Naive B cell (primary cell): ENCODE data around the gene PLA2G6. TPM values are rescaled to one million over a fixed set of nuclear protein-coding genes. Genes with fewer than 3 reads are reported as not detected.
A peak's percentile ranks its signal among the peaks of the same experiment; 100 is the strongest.

ENCODE experiments used
- ATAC-seq, 2 donors: fragments of 150-1000 bp; cut with Tn5 transposase; 2 replicates each; pipeline ENCODE4 v1.10.0; 2021; ENCODE audit warnings: low read depth in 2 of 2, mild to moderate bottlenecking in 2 of 2, moderate library complexity in 2 of 2
- DNase-seq: peaks from one replicate; pipeline ENCODE4 v3.0.0; 2022
- H3K27ac Mint-ChIP-seq, 6 donors: one replicate each; pipeline ENCODE4 v1.8.0; 2020 to 2022; ENCODE audit warnings: mild to moderate bottlenecking in 6 of 6, mixed read lengths in 6 of 6, moderate library complexity in 5 of 6, inconsistent platforms in 2 of 6
- H3K27me3 Mint-ChIP-seq, 3 donors: one replicate each; pipeline ENCODE4 v1.8.0; 2021 to 2022; ENCODE audit warnings: mixed read lengths in 3 of 3, mild to moderate bottlenecking in 1 of 3
- H3K36me3 Mint-ChIP-seq, 2 donors: one replicate each; pipeline ENCODE4 v1.8.0; 2020 to 2022; ENCODE audit warnings: mixed read lengths in 2 of 2, inconsistent platforms in 1 of 2, mild to moderate bottlenecking in 1 of 2
- H3K4me1 Mint-ChIP-seq, 3 donors: one replicate each; pipeline ENCODE4 v1.8.0; 2020 to 2022; ENCODE audit warnings: mixed read lengths in 3 of 3, inconsistent platforms in 1 of 3, mild to moderate bottlenecking in 1 of 3, moderate library complexity in 1 of 3
- H3K4me3 Mint-ChIP-seq, 8 donors: one replicate each; pipeline ENCODE4 v1.8.0; 2020 to 2022; ENCODE audit warnings: mild to moderate bottlenecking in 8 of 8, mixed read lengths in 8 of 8, moderate library complexity in 8 of 8, inconsistent platforms in 2 of 8
- H3K9me3 Mint-ChIP-seq, 7 donors: one replicate each; pipeline ENCODE4 v1.8.0; 2020 to 2022; ENCODE audit warnings: mixed read lengths in 7 of 7, mild to moderate bottlenecking in 5 of 7, inconsistent platforms in 2 of 7, moderate library complexity in 1 of 7
- polyA plus RNA-seq, 6 donors: library from polyadenylated mRNA; unstranded; fragments of 300-500 nt; fragmentation: Illumina TruSeq; gene quantifications; one replicate each; pipeline ENCODE4 v1.2.3, GENCODE V29; 2021; ENCODE audit warnings: low read depth in 6 of 6

PLA2G6 gene
- polyA plus RNA-seq, 6 donors from 2014 or later, result 2.7 to 7.6 (median 3.9) TPM; not detected in 1

DNA sequence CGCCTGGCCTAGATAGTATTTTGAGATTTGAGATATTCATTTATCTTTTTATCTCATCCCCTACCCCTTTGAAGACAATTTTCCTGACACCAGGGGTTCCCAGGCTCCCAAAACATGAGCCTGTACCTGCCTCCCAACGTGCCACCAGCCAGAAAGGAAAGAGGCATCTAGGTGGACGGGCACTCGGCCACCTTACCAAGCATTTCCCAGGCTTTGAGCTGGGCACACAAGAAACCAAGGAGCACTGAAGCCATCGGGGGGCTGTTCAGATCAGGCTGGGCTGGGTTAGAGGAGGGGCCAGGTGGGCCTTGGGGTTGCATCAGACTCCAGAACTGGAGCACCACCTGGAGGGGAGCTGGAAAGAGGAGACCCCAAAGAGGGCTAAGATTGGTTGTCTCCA lies 42.7 kb downstream of the PLA2G6 start:
- no peak for DNase-seq
- no peak for ATAC-seq
- Mint-ChIP-seq H3K27me3 (no peaks in the 10 kb centered on the region), H3K36me3 (peaks cover 10 to 41% of the 10 kb centered on the region in 2 donors), H3K4me1 (no peaks in the 10 kb centered on the region), H3K27ac (no peak overlapping the region), H3K4me3 (no peak overlapping the region), H3K9me3 (no peaks in the 10 kb centered on the region)

DNA sequence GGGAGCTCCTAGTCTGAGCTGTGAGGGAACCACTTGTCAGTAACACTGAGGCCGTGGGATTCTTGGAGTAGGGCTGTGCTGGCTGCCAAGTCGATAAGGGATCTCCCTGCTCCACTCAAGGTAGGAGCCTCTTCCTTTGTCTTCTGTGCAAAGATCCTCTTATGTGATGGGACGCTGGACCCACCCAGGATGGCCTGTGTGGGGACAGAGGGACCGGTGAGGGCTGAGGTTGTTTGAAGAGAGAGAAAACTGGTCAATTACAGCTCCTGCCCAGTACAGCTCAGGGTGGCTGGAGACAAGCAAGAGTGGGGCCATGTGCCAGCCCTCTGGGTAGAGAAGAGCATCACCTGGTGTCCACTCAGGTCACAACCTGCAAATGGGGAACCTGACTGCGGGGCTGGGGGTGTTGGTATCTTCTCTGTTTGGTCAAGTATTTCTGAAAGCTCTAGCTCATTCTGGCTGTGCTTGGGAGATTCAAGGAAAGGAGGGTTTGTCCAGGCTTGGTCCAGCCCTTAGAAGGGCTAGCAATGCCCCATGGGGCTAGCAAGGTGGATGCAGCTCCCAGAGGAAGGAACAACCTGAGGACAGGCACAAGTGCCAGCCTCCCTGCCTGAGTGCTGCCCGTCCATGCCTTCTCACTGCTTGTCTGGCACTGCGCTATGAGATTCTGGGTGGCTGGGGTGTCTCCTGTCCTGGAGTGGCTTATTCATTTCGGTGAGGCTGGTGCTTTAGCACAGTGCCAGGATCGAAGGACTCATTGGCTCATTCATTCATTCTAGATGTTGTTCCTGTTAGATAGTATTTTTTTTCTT lies 43.5 kb downstream of the PLA2G6 start:
- no peaks in the 10 kb centered on the region for H3K27me3 Mint-ChIP-seq
- no peaks in the 10 kb centered on the region for H3K9me3 Mint-ChIP-seq
- H3K4me1 Mint-ChIP-seq, result no peaks in the 10 kb centered on the region
- DNase-seq (no peak), ATAC-seq (no peak)
- no peak overlapping the region for H3K4me3 Mint-ChIP-seq
- no peak overlapping the region for H3K27ac Mint-ChIP-seq
- peaks cover 14 to 36% of the 10 kb centered on the region in 2 donors for H3K36me3 Mint-ChIP-seq

DNA sequence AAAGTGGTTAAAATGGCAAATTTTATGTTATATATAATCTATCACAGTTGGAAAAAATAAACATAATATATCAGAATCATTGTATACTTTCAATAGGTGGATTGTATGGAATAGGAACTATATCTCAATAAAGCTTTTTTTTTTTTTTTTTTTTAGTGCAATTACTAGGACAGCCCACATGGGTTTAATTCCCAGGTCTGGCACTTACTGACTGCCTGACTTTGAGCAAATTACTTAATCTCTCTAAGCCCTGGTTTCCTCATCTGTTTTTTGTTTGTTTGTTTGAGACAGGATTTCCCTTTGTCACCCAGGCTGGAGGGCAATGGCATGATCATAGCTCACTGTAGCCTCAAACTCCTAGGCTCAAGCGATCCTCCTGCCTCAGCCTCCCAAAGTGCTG lies 45.0 kb downstream of the PLA2G6 start:
- H3K4me1 Mint-ChIP-seq, result no peaks in the 10 kb centered on the region
- no peak for DNase-seq
- ATAC-seq, result no peak
- H3K4me3 Mint-ChIP-seq, result no peak overlapping the region
- H3K9me3 Mint-ChIP-seq, result no peaks in the 10 kb centered on the region
- H3K27ac Mint-ChIP-seq, result peak overlapping the region in 1 of 6 donors; percentile 79
- H3K27me3 Mint-ChIP-seq, result no peaks in the 10 kb centered on the region
- peaks cover 14 to 38% of the 10 kb centered on the region in 2 donors for H3K36me3 Mint-ChIP-seq

DNA sequence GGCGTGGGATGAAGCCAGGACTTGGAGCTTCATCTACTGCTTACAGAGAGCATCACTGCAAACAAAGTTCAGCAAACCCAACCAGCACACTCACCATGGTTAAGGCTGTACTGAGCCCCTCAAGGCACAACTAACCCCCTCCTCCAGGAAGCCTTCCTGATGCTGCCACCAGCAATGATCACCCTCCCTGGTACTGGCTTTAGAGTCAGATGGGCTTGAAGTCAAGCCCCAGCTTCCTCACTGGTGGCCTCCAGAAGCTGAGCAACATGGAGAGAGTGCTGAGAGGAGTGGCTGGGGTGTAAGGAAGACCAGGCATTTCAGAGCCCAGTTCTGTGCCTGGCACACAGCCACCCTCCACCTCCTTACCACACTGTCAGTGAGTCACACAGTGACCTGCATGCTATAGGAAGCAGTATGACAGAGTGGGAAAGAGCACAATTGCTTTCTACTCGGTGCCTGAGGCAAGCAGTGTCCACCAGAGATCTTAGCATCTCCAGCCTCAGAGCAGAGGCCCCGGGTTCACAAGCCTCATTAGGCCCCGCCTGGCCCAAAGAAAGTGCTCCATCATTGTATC lies 46.4 kb downstream of the PLA2G6 start:
- Mint-ChIP-seq H3K36me3 (peaks cover 14 to 37% of the 10 kb centered on the region in 2 donors), H3K4me3 (peak overlapping the region in 1 of 8 donors; percentile 20), H3K4me1 (no peaks in the 10 kb centered on the region), H3K9me3 (no peaks in the 10 kb centered on the region), H3K27ac (no peak overlapping the region), H3K27me3 (no peaks in the 10 kb centered on the region)
- DNase-seq (no peak), ATAC-seq (no peak)

DNA sequence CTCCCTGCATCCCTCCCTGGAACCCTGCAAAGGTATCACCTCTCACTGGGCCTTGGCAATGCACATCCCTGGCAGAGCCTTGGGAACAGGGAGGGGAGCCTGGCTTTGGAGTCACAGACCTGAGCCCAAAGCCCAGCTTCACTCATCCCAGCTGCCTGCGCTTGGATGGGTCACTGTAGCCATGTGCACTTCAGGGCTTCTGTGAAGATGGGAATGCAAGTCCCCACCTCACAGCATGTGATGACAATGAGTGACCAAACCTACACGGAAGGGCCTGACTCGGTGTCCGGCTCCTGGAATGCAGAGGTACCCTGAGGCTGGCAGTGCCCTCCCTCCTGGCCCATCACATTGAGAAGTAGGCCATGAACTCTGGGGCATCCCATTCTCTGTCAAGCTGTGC lies 48.3 kb downstream of the PLA2G6 start:
- no peaks in the 10 kb centered on the region for H3K9me3 Mint-ChIP-seq
- H3K36me3 Mint-ChIP-seq, result peaks cover 14 to 28% of the 10 kb centered on the region in 2 donors
- no peaks in the 10 kb centered on the region for H3K4me1 Mint-ChIP-seq
- ATAC-seq (no peak), DNase-seq (no peak)
- no peak overlapping the region for H3K4me3 Mint-ChIP-seq
- H3K27me3 Mint-ChIP-seq, result no peaks in the 10 kb centered on the region
- H3K27ac Mint-ChIP-seq, result no peak overlapping the region

DNA sequence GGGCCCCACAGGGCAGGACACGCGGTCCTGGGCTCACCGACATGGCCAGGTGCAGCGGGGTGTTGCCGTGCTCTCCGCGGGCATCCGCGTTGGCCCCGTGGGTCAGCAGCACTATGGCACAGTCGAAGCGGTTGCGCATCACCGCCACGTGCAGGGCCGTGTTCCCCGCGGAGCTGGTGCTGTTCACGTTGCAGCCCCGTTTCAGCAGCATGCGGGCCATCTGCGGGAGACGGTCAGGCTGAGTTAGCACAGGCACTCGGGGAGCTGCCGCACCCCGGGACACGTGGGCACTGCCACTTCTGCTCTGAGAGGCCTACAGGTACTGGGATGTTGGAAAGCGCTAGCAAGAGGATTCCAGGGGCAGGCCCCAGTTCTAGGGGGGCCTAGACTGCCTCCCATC lies 48.8 kb downstream of the PLA2G6 start:
- Mint-ChIP-seq H3K27ac (no peak overlapping the region), H3K4me1 (no peaks in the 10 kb centered on the region), H3K4me3 (no peak overlapping the region), H3K36me3 (peaks cover 14 to 28% of the 10 kb centered on the region in 2 donors), H3K9me3 (no peaks in the 10 kb centered on the region), H3K27me3 (no peaks in the 10 kb centered on the region)
- ATAC-seq (no peak), DNase-seq (no peak)

DNA sequence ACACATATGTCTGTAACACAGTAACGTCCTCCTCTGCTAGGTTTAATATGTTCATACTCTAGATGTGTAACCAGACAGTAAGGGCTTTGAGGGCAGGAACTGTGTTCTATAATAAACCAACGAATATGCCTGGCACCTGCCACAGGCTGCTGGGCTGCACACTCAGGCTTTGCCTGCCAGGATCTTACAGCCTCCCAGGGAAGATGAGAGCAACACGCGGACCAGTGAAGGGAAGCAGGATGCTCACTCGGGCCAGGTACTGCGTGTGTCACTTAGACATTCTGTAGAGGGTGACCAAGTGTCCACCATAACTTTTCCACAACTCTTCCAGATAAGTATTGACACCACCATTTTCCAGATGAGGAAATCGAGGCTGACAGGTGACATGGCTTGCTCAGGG lies 49.5 kb downstream of the PLA2G6 start:
- H3K27ac Mint-ChIP-seq, result no peak overlapping the region
- no peak overlapping the region for H3K4me3 Mint-ChIP-seq
- ATAC-seq, result no peak
- H3K9me3 Mint-ChIP-seq, result no peaks in the 10 kb centered on the region
- H3K27me3 Mint-ChIP-seq, result no peaks in the 10 kb centered on the region
- peaks cover 14 to 32% of the 10 kb centered on the region in 2 donors for H3K36me3 Mint-ChIP-seq
- DNase-seq, result no peak
- H3K4me1 Mint-ChIP-seq, result no peaks in the 10 kb centered on the region

DNA sequence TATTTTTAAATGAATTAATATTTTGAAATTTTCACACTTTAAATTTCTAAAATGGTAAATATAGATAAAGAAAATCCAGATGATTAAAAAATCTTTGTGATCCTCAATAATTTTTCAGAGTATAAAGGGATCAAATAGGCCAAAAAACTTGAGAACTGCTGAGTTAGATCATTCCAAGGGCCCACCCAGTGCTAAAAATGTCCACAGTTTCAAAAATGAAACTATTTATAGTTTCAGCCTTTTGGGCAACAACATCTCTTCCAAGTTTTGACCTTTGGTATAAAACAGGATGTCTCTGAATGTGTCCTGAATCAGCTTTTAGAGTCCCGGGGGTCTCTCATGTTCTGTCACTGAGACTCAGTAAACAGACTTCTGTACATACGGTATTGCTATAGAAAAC lies 50.2 kb downstream of the PLA2G6 start:
- peaks cover 14 to 39% of the 10 kb centered on the region in 2 donors for H3K36me3 Mint-ChIP-seq
- no peak for ATAC-seq
- H3K27ac Mint-ChIP-seq, result no peak overlapping the region
- no peaks in the 10 kb centered on the region for H3K27me3 Mint-ChIP-seq
- no peak for DNase-seq
- H3K4me3 Mint-ChIP-seq, result no peak overlapping the region
- no peaks in the 10 kb centered on the region for H3K9me3 Mint-ChIP-seq
- H3K4me1 Mint-ChIP-seq, result no peaks in the 10 kb centered on the region

DNA sequence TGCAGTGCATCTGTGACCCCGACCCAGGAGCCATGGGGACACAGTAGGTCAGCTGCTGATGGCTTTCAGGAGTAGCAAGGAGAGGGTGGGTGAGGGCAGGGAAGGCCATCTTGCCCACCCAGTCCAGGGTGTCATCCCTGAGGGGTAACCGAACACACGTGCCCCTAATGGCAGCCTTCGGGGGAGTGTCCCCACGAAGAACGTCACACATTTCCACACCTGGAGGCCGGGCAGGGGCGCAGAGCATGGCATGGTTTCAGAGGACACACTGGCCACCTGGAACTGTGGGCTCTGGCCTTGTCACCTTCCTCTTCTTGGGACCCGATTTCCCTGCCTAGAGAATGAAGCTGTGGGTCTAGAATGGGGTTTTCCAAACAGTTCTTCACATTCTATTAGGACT lies 51.8 kb downstream of the PLA2G6 start:
- H3K36me3 Mint-ChIP-seq, result peaks cover 5 to 30% of the 10 kb centered on the region in 2 donors
- no peaks in the 10 kb centered on the region for H3K4me1 Mint-ChIP-seq
- no peak overlapping the region for H3K4me3 Mint-ChIP-seq
- no peak overlapping the region for H3K27ac Mint-ChIP-seq
- no peaks in the 10 kb centered on the region for H3K27me3 Mint-ChIP-seq
- DNase-seq (no peak), ATAC-seq (no peak)
- H3K9me3 Mint-ChIP-seq, result no peaks in the 10 kb centered on the region

DNA sequence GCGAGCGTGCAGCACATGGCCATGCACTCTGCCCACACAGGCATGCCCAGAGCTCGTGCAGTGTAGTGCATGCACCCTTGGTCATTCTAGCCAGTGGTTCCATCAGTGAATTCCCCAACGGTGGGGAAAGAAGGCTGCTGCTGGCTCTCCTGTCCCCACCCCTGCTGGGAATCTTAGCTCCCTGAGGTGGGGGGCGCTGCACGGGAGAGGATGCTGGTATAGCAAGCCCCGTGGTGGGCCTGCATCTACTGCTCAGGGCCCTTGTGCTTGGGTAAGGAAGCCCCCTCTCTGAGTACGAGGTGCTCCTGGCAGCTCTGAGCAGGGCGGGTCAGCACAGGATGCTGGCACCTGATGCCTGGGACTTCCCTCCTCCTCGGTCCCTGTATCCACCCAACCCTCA lies 52.6 kb downstream of the PLA2G6 start:
- Mint-ChIP-seq H3K27me3 (no peaks in the 10 kb centered on the region), H3K27ac (no peak overlapping the region), H3K4me1 (no peaks in the 10 kb centered on the region), H3K4me3 (no peak overlapping the region), H3K9me3 (no peaks in the 10 kb centered on the region), H3K36me3 (peaks cover 5 to 23% of the 10 kb centered on the region in 2 donors)
- ATAC-seq, result no peak
- no peak for DNase-seq

DNA sequence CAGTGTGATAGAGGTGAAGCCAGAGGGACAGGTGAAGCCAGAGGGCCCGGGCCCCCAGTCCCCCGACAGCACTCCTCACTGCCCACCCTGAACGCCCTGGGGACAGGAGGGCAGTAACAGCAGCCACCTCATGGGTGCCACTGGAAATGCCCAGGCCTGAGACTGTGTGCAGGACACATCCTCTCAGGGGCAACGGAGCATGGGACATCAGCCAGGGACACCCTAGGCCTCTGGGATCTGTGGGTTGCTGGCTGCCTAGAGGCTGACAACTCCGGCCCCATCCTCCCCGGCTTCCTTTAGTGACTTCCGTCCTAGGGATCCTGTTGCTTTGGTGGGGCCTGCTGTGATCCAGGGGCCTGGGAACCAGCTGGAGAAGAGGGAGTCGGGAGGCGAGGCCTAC lies 53.8 kb downstream of the PLA2G6 start:
- H3K27ac Mint-ChIP-seq, result no peak overlapping the region
- DNase-seq (no peak), ATAC-seq (no peak)
- no peaks in the 10 kb centered on the region for H3K9me3 Mint-ChIP-seq
- no peaks in the 10 kb centered on the region for H3K4me1 Mint-ChIP-seq
- no peaks in the 10 kb centered on the region for H3K27me3 Mint-ChIP-seq
- H3K4me3 Mint-ChIP-seq, result no peak overlapping the region
- H3K36me3 Mint-ChIP-seq, result peaks cover 0 to 23% of the 10 kb centered on the region in 2 donors

DNA sequence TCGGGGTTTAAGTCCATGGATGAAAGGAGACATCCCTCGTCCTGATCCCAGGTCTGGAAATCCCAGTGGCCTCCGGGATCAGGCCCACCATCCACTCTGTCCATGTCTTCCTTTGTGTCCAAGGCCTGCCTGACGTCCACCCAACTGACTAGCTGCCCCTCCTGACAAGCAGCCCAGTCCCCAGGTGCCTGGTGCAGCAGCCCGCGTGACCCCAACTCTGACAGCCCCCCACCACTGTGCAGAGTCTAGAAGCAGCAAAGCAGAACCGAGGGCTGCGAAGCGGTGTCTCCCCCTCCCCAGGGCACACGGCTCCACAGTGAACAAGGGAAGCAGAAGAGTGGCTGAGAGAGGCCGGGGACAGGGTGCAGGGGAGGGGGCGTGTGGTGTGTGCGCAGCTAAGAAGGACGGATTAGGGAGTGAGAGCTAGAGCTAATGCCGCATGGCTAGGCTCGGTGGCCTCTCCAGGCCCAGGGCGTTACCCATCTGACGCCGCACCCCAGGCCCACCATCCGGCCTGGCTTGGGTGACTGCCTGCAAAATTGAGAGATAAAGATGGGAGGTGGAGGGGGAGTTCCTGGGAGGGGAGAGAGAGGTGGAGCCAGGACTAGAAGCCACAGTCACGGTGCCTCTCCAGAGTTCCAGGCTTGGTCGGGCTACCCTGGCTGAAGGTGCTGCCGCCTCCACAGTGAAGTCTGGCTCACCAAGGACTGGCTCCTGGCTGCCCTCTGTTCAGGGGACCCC lies 54.5 kb downstream of the PLA2G6 start:
- H3K4me3 Mint-ChIP-seq, result no peak overlapping the region

DNA sequence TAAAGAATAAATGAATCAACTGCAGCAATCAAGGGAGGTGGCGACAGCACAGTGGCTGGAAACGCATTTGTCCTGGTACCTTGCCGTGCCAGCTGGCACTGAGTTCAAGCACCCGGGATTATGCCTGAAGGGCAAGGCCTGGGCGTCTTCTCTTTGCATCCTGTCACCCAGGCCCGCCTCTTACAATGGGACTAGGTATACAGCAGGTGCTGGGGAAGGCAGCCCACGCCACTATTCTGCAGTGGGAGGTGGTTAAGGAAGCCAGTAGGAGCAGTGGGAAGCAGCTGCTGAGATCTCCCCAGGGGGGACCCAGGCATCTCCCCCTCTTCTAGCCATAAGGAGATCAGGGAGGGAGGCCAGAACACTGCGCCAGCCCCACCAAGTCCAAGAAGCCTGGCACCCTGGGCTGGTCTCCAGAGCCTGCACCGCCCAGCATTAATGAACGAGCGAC lies 55.9 kb downstream of the PLA2G6 start:
- H3K27ac Mint-ChIP-seq, result no peak overlapping the region
- no peaks in the 10 kb centered on the region for H3K9me3 Mint-ChIP-seq
- H3K36me3 Mint-ChIP-seq, result peaks cover 0 to 12% of the 10 kb centered on the region in 2 donors
- H3K4me1 Mint-ChIP-seq, result no peaks in the 10 kb centered on the region
- ATAC-seq (no peak), DNase-seq (no peak)
- no peaks in the 10 kb centered on the region for H3K27me3 Mint-ChIP-seq
- H3K4me3 Mint-ChIP-seq, result no peak overlapping the region

More for the DNA sequence above, 54.5 kb downstream of the PLA2G6 start:
- Mint-ChIP-seq H3K4me1 (no peaks in the 10 kb centered on the region), H3K36me3 (peaks cover 0 to 15% of the 10 kb centered on the region in 2 donors), H3K9me3 (no peaks in the 10 kb centered on the region), H3K27me3 (no peaks in the 10 kb centered on the region), H3K27ac (no peak overlapping the region)
- DNase-seq (no peak), ATAC-seq (no peak)
